IPS DF 4.7 (cell line): ENCODE data around the gene RPS10.
"Not testable (repeated sequence)": the region's sequence is repeated elsewhere in the genome, so short reads cannot be mapped to it uniquely, and the experiment has no call there.

Experiments
- DNase-seq: peaks from one replicate; pipeline ENCODE4 v3.0.0-alpha.2; 2013; ENCODE audit warnings: low spot score; ENCODE audit errors: extremely low read depth

RPS10 gene

GRCh38 chr6:34447910-34448309 is 22.0 kb upstream of the RPS10 start:
- DNase-seq: no peak

- DNase-seq: no peak
These were observed 21.5 kb upstream of the RPS10 start for GRCh38 chr6:34447386-34447785.

GRCh38 chr6:34445313-34445860 is 19.5 kb upstream of the RPS10 start:
- DNase-seq: no peak

GRCh38 chr6:34441526-34441925 is 15.7 kb upstream of the RPS10 start:
- no peak for DNase-seq

- DNase-seq: no peak
These were observed 13.6 kb upstream of the RPS10 start for GRCh38 chr6:34439442-34439841.

GRCh38 chr6:34438705-34439104 is 12.8 kb upstream of the RPS10 start:
- no peak for DNase-seq

- no peak for DNase-seq
These were observed 11.7 kb upstream of the RPS10 start for GRCh38 chr6:34437644-34437970.

GRCh38 chr6:34436803-34437643 is 11.2 kb upstream of the RPS10 start:
- no peak for DNase-seq

GRCh38 chr6:34435916-34436315 is 10.0 kb upstream of the RPS10 start:
- DNase-seq: no peak

- no peak for DNase-seq
These were observed 754 bp downstream of the RPS10 start for GRCh38 chr6:34425132-34425497.

- DNase-seq: no peak
These were observed 1.4 kb downstream of the RPS10 start for GRCh38 chr6:34424200-34425131.

- DNase-seq: no peak
These were observed 2.6 kb downstream of the RPS10 start for GRCh38 chr6:34423254-34423653.

- DNase-seq: no peak
These were observed 7.5 kb downstream of the RPS10 start for GRCh38 chr6:34418367-34418766.

GRCh38 chr6:34416877-34417371 is 8.9 kb downstream of the RPS10 start:
- DNase-seq: no peak

- no peak for DNase-seq
These were observed 10.6 kb downstream of the RPS10 start for GRCh38 chr6:34414999-34415858.

- no peak for DNase-seq
These were observed 13.1 kb downstream of the RPS10 start for GRCh38 chr6:34412643-34413214.

GRCh38 chr6:34412016-34412415 is 13.9 kb downstream of the RPS10 start:
- no peak for DNase-seq

GRCh38 chr6:34407915-34408314 is 18.0 kb downstream of the RPS10 start:
- not testable (repeated sequence) for DNase-seq

- no peak for DNase-seq
These were observed 29.4 kb downstream of the RPS10 start for GRCh38 chr6:34396518-34396917.

GRCh38 chr6:34393966-34394305 is 31.9 kb downstream of the RPS10 start:
- DNase-seq: no peak
